ENCODE measurements around the gene TPK1.

TPK1 gene

DNA sequence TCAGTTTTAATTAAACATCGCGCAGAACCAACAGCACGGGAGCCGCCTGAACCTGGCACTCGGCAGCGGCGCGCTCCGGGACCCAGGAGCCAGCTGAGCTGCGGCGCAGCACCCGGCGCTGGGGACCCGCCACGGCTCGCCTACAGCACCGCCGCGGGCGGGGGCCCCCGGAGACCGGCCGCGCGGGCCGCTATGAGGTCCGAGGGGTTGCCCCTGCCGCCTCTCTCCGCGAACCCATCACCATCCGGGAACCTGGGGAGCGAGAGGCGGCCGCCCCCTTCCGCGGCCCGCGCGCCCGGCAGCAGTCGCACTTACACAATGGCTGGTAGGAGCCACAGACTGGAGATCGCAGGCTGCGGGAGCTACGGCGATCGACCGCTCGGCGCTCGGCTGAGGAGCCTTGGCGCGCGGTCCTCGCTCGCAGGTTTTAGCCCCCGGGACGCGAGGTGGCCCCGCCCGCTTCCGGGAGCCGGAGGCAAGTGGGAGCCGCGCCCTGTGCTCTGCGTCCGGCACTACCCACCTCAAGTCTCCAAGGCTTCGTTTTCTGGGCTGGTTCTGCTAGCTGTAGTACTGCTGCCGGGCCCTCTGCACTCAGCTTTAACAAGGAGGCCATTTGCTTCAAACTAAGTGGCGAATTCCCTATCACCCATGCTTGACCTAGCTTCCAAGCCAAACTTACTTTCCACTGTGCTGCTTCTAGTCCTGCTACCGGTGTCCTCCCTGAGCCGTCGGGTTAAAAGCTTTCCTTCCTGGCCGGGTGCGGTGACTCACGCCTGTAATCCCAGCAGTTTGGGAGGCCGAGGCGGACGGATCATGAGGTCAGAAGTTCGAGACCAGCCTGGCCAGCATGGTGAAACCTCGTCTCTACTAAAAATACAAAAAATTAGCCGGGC is at the start of gene TPK1:
Gene TPK1 (minus strand): TSS at position 402 of the 893 bp plus-strand sequence. CDS start 451 bp downstream, outside the sequence.
- DNase-seq (ENCODE audit: low spot score): peak; percentile 93

DNA sequence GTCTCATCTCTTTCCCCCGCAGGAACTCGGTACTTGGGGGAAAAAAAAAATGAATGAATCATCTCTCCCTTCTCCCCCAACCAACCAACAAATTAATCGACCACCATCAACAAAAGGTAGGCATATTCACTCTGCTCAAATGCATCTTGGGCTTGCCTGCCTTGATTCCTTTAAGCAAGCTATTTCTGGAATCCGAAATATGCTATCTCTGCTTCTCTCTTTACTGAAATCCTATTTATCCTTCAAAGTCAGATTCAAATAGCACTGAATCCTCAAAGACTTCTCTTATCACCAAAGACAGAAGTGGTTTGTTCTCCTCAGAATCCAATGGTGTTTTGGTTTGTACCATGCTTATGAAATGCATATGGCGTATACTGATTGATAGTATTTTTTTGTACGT is 49.6 kb upstream of the TPK1 start:
- no peak for DNase-seq (ENCODE audit: low spot score)

DNA sequence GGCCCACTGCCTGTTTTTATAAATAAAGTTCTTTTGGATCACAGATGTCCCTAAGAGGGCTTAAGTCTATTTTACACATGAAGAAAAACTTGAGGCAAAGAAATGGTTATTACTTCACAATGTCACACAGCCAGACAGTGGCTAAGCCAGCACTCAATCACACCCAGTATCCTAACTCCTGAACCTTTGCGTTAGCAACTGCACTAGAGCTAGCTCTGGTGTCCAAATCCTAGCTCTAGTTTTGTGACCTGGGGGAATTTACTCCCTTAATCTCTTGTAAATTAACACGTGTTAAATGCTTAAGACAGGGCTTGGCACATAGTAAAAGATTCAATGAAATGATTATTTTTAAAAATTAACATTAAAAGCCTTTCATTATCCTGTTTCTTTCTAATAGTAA is 49.0 kb upstream of the TPK1 start:
- no peak for DNase-seq (ENCODE audit: low spot score)

DNA sequence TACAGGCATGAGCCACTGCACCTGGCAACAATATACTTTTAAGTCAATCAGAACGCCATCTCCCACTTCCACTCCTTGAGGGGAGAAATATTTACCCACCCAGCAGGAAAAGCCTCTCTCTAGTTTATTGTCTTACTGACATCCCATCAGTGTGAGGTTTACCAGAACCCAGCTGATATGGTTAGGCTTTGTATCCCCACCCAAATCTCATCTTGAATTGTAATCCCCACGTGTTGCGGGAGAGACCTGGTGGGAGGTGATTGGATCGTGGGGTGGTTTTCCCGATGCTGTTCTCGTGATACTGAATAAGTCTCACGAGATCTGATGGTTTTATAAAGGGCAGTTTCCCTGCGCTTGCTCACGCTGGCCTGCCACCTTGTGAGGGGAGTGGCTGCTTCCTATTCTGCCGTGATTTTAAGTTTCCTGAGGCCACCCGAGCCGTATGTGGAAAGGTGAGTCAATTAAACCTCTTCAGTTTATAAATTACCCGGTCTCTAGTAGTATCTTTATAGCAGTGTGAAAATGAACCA is 37.5 kb upstream of the TPK1 start:
- no peak for DNase-seq (ENCODE audit: low spot score)

DNA sequence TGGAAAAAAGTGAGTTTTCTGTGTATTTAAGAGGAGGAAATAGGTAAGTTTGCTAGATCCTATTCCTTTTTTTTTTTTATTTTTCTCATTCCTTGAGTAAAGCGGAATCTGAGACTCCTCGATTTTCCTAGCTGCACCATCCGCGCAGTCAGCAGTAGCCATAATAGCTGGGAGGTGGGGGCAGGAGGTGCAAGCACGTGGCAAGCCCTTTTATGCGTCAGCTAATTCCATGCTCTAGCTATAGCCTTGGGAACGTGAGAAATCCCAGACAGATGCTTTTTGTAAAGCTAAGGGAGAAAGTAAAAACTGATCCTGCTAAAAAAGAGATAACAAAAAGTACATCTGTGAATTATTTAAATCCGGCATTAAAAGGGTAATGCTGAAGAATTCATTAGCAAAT is 33.2 kb upstream of the TPK1 start:
- no peak for DNase-seq (ENCODE audit: low spot score)

DNA sequence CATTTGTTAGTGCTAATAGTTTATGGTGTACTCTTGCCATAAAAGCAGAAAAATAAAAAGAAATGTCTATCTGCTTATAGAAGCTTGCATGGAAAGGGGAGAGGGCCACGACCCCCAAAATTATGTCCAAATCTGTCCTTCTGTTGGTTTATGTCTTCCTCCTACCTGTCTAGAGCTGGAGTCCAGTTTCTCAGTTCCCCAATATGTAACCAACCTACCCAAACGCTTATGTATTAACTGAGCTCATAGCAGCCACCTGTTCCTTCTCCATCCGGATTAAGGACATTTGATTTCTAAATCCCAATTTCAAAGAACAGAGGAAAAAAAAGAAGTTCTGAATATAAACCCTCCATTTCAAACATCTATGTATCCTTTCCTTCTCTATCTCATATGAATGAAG is 30.3 kb upstream of the TPK1 start:
- no peak for DNase-seq (ENCODE audit: low spot score)

DNA sequence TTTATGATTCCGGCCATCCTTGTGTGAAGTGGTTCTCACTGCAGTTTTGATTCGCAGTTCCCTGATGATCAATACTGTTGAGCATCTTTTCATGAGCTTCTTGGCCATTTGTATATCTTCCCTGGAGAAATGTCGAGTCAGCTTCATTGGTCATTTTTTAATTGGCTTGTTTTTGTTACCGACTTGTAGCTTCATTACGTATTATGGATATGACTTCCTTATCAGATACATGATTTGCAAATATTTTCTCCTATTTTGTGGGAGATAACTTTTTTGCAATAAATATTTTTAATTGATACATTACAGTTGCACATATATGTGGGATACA is 27.4 kb upstream of the TPK1 start:
- no peak for DNase-seq (ENCODE audit: low spot score)

DNA sequence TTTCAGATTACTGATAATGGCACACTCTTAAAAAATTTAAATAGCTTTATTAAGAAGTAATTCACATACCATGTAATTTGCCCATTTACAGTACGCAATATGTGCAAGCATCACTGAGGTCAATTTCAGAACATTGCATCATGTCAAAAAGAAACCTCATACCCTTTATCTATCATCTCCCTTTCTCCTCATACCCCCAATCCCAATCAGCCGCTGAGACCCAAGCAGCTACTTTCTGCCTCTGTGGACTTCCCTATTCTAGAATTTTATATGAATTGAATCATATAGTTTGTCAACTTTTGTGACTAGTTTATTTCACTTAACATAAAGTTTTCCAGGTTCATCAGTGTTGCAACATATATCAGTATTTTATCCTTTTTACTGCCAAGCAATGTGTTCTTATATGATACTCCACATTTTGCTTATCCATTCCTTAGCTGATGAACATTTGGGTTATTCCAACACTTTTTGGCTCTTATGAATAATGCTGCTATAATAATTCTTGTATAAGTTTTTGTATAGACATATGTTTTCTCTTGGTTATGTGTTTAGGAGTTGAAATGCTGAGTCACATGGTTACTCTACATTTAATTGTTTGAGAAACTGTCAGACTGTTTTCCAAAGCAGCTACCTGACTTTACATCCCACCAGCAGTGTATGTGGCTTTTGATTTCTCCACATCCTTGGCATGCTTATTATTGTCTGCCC is 26.9 kb upstream of the TPK1 start:
- peak; percentile 10 for DNase-seq (ENCODE audit: low spot score)

DNA sequence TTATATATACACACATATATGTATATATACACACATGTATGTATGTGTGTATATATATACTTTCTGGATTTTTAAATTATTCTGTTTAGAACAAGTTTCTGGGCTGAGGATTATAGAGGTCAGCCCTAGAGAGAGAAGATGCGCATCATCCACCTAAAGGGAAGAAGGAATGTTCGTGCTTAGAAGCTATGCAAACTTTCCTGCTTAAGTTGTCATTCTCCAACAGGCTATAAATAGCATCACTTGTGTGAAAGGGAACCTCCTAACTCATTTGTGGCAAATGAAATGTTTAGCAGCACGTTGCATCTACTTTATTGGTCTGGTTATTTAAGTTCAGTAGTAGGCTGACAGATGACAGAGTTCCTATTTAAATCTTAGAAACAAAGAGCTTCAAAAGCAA is 23.9 kb upstream of the TPK1 start:
- no peak for DNase-seq (ENCODE audit: low spot score)

DNA sequence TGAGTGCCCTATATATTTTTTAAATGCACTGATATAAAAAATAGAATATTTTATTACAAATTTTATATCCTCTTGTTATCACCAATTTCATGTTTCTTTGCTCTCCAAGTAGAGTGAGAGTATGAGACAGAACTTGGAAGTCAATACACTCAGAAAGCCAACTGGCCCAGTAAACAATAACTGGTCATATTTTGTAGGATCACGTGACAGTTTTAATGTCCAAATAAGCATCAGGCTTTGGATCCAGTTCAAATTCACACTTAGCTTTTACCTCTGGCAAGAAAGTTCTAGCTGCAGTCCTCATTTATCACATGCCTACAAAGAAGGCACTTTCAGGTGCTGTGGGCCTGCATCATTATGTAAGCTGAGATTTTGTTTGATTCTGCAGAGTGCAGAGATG is 21.6 kb upstream of the TPK1 start:
- no peak for DNase-seq (ENCODE audit: low spot score)

DNA sequence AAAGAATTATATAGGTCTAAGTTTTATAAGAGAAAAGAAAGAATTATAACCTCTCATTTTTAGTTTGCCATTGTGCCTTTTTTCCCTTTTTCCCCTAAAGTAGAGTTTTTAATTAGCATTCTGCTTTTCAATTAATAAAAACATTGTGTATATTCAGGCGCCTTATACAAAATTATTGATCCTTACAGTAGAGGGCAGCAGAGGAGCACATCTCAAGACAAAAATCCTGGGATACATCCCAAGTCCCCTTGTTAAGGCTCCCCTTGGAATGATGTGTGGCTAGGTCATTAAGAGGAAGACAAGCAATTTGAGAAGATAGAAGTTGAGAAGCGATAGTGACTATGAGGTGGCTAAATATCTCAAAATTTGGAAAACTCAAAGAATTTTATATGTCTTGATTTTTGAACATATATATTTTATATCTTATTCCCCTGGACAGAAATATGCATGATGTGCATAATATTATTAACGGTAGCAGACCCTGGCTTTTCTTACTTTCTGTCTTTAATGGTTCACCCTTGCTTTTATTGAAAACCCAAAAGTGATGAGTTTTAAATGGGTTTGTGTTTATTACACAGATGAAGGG is 19.1 kb upstream of the TPK1 start:
- DNase-seq (ENCODE audit: low spot score): peak; percentile 46

DNA sequence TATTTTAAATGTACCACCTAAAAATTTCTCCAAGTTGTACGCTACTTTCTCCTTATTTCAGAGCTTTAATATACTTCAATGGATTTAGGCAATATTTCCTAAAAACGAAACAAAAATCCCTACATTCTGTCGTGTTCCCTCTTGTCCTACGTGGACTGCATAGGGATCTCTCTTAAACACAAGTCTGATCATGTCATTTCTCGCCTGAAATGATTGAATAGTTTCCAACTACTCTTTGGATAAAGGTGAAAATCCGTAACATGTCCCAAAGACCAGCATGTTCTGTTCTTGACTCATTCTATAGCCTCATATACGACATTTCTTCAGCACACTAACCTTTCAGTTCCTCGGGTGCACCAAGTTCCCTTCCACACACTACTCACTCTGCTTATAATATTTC is 17.7 kb upstream of the TPK1 start:
- no peak for DNase-seq (ENCODE audit: low spot score)

DNA sequence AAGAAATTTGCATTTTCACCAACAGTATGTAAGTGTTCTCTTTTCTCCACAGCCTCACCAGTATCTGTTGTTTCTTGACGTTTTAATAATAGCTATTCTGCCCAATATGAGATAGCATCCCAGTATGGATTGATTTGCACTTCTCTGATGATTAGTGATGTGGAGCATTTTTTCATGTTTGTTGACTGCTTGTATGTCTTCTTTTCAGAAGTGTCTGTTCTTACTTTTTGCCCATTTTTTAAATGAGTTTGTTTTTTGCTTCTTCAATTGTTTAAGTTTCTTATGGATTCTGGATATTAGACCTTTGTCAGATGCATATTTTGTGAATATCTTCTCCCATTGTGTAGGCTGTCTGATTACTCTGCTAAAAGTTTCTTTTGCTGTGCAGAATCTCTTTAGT is 12.2 kb upstream of the TPK1 start:
- no peak for DNase-seq (ENCODE audit: low spot score)

DNA sequence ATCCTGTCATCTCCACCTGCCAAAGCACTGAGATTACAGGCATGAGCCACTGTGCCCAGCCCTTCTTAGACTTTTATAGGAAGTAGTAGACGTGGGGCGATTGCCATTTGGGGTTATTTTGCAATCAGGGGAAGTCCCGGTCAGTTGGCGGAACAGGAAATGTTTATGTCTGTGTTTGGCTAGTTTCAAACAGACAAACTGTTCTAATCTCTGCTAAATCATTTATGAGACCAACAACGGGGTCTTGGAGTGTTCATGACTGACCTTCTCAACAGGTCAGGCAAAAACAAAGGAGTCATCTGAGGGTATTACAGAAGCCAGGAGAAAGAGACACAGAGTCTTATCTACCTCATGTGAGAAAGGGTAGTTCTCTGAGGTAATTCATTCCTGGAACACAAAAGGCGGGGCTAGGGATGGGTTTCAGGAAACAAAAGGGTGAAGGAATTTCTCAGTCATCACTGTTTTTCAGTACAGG is 6.6 kb upstream of the TPK1 start:
- no peak for DNase-seq (ENCODE audit: low spot score)

DNA sequence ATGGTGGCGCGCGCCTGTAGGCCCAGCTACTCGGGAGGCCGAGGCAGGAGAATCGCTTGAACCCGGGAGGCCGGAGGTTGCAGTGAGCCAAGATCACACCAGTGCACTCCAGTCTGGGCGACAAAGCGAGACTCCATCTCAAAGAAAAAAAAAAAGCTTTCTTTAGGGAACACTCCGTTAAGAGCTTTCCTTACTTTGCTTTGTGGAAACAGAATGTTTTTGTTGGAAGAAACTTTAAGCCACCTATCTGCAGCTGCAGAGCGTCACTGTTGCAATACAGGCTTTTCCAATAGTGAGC is 641 bp upstream of the TPK1 start:
- DNase-seq (ENCODE audit: low spot score): no peak

DNA sequence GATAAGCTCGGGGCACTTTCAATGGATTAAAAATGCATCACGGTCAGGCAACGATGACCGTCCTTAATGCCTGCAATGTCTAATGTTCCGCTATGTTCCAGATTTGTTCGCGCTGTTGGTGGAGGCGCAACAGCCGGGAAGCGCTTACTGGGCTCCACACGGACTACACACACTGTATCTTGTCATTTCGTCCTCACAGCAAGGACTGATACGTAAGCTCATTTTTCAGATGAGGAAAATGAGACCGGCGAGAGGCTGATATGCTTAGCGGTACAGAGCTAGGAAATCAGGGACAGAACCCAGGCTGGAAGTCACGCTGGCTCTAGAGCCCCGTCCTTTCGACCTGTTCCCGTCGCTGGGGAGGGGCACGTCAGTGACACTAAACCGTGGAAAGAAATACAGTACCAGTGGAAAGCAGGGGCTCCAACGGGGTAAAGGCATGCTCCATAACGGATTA is 670 bp downstream of the TPK1 start:
- peak; percentile 60 for DNase-seq (ENCODE audit: low spot score)

DNA sequence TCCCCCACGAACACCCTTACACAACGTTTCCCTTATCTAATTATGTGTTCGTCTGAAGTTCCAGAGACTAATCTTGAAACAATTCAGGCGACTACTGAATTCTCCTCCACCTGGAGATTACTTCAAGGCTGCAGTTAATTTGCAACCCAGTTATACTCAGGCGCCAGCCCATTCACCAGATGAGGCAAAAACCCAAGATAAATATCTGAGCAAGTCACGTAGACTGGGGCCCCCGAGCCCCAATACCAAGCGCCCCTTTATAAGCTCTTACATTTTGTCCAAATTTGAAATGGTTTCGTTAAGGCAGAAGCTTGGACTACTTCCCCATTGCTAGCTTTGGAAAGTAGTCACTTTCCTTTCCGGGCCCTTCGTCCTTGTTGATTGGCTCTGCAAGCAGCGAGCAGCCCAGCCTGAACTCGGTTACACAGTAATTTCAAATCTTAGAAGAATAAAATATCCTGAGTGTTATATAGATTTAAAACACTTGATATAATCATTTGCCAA is 1.2 kb downstream of the TPK1 start:
- no peak for DNase-seq (ENCODE audit: low spot score)

DNA sequence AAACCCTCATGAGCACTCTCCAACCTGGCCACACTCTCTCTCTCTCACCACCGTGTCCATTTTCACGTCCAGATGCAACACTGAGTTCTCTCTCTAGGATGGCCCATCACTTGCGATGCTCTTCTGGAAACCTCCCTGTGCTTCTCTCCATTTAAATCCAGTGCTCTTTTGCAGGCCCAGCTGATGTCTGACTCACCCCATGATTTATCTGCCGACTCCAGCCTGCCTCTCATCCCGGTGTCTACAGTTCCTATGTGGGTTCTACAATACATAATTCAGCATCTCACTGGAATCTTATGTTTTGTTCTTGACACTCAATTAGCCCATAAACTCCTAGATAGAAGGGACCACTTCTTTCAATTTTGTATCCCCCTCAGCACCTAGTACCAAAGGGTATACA is 5.0 kb downstream of the TPK1 start:
- DNase-seq (ENCODE audit: low spot score): no peak

DNA sequence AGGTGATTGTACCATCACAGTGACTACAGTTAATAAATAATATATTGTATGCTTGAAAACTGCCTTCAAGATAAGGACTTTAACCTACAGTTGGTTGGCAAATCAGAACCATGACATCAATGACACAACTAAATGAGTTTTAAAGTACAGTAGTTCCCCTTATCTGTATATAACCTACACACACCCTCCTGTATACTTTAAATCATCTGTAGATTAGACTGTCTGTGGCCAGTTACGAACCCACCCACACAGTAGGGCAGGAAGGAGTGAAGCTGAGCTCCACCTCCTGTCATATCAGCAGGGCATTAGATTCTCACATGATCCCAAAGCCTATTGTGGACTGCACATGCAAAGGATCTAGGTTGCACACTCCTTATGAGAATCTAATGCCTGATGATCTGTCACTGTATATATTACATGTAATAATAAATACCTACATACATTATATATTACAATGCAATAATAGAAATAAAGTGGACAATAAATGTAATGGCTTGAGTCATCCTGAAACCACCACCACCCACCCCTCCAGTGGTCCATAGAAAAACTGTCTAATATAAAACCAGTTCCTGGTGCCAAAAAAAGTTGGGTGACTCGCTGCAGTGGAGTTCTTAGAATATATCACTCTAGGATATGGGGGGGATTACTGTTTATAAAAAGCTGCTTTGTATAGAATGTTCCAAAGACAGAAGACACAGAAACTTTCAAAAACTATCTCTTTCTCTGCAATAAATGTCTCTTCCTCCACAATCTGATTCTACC is 5.6 kb downstream of the TPK1 start:
- DNase-seq (ENCODE audit: low spot score): no peak

DNA sequence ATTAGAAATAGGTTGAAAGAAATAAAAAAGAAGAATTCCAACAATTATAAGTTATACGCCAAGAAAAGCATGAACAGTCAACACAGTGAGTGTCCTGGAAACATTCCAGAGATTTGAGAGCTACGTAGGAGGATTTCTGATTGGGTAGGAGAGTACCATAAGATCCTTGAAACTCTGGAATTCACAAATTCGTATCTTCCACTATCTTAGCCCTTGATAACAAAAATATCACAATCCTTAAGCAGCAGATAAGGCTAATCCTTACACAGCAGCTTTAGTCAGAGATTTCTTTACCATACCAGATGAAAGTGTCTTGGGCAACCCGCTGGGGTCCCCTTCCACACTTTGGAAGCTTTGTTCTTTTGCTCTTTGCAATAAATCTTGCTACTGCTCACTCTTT is 8.2 kb downstream of the TPK1 start:
- no peak for DNase-seq (ENCODE audit: low spot score)

DNA sequence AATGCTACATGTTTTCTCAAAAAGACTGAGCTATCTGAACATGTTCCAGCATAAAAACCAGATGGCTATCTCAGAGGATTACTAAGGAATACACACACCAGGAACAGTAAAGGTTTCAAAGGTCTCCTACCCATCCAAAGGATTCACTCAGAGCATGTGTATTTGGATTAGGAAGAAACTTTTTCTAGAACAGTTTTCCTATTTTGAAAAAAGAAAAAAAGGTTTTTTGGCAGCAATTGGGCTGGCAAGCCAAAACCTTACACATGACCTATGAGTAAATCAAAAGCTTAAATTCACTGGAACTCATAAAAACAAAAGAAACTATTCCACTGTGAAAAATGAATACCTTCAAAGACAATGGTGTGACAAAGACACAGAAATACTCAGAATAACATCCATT is 9.6 kb downstream of the TPK1 start:
- DNase-seq (ENCODE audit: low spot score): no peak

DNA sequence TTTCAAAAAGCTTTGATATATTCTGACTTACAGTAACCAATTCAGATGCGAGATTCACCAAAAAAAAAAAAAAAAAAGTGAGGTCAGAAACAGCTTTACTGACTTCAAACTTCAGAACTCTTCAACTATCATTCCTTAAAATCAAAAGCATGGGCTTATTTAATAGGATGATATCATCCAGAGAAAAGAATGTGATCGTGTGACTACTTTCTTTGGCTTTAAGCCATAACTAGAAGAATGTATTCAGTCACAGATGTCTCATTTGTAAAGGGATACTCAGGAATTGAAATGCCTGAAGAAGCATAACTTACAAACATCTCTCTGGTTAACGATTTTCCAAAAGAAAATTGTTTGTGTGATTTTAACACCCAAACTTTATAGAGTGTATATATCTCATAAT is 11.5 kb downstream of the TPK1 start:
- no peak for DNase-seq (ENCODE audit: low spot score)

Data from SW480 (cell line).